PC-3 (cell line): ENCODE measurements around the gene CBFA2T2. TPM values are rescaled to one million over a fixed set of nuclear protein-coding genes. Genes with fewer than 3 reads are reported as not detected.
"Not testable (repeated sequence)": the region's sequence is repeated elsewhere in the genome, so short reads cannot be mapped to it uniquely, and the experiment has no call there.

Experiments used
- ATAC-seq: fragments of 200-7000 bp; cut with Tn5 transposase; 2 replicates; pipeline ENCODE4 v1.9.1; 2020; ENCODE audit warnings: mild to moderate bottlenecking, moderate library complexity
- BruUV-seq: library from RNA; stranded (reverse); fragments of 400-500 nt; replicated peaks from 2 replicates; lab custom pipeline; 2021; lab: Mats Ljungman, UMichigan
- CTCF ChIA-PET: fragments of 300-600 bp; sonication (Branson Sonifier 250); formaldehyde crosslinking; loops from one replicate; lab custom pipeline; 2022; ENCODE audit warnings: antibody characterized with exemption; lab: Charles Lee
- POLR2A ChIA-PET: fragments of 300-600 bp; sonication (Branson Sonifier 250); formaldehyde crosslinking; loops from one replicate; lab custom pipeline; 2022; ENCODE audit warnings: antibody characterized with exemption; ENCODE audit not compliant: unreplicated experiment; lab: Charles Lee
- DNase-seq: peaks from one replicate; pipeline ENCODE4 v3.0.0-alpha.2; 2015
- H2AFZ ChIP-seq: fragments of 300-600 bp; sonication (generic); 2 replicates; pipeline ENCODE4 v1.6.0; 2016; ENCODE audit warnings: antibody characterized with exemption, low read length
- H3F3A ChIP-seq: fragments of 300-600 bp; sonication (generic); one replicate; pipeline ENCODE4 v1.6.0; 2017; ENCODE audit warnings: antibody characterized with exemption, low read length, control low read depth, mild to moderate bottlenecking; ENCODE audit not compliant: unreplicated experiment
- H3K27ac ChIP-seq: fragments of 300-600 bp; sonication (generic); 2 replicates; pipeline ENCODE4 v1.5.1; 2016; ENCODE audit warnings: mild to moderate bottlenecking, low read length
- H3K27me3 ChIP-seq: fragments of 300-600 bp; sonication (generic); 2 replicates; pipeline ENCODE4 v1.6.1; 2016; ENCODE audit warnings: low read length, mixed read lengths
- H3K36me3 ChIP-seq: fragments of 300-600 bp; sonication (generic); 2 replicates; pipeline ENCODE4 v1.6.1; 2016; ENCODE audit warnings: low read depth, mixed run types, low read length, mixed read lengths
- H3K4me1 ChIP-seq: fragments of 300-600 bp; sonication (generic); 2 replicates; pipeline ENCODE4 v1.5.1; 2016; ENCODE audit warnings: low read length; ENCODE audit not compliant: insufficient read depth
- H3K4me2 ChIP-seq: fragments of 300-600 bp; sonication (generic); 2 replicates; pipeline ENCODE4 v1.6.0; 2016; ENCODE audit warnings: low read length
- H3K4me3 ChIP-seq: fragments of 300-600 bp; sonication (generic); 2 replicates; pipeline ENCODE4 v1.5.1; 2016; ENCODE audit warnings: mild to moderate bottlenecking, low read length, mixed read lengths
- H3K79me2 ChIP-seq: fragments of 300-600 bp; sonication (generic); 2 replicates; pipeline ENCODE4 v1.6.1; 2017; ENCODE audit warnings: low read length, mixed read lengths
- H3K9ac ChIP-seq: fragments of 300-600 bp; sonication (generic); 2 replicates; pipeline ENCODE4 v1.6.0; 2016; ENCODE audit warnings: mild to moderate bottlenecking, low read length
- H3K9me2 ChIP-seq: fragments of 300-600 bp; sonication (generic); replicated peaks from 2 replicates; pipeline ENCODE4 v1.6.1; 2016; ENCODE audit warnings: mixed run types, low read length, mixed read lengths
- H3K9me3 ChIP-seq: fragments of 300-600 bp; sonication (generic); 2 replicates; pipeline ENCODE4 v1.6.1; 2016; ENCODE audit warnings: low read length, mixed read lengths
- H4K20me1 ChIP-seq: fragments of 300-600 bp; sonication (generic); 2 replicates; pipeline ENCODE4 v1.6.1; 2016; ENCODE audit warnings: low read length, mixed read lengths
- EZH2 ChIP-seq: fragments of 300-600 bp; sonication (generic); IDR thresholded peaks from one replicate; pipeline ENCODE4 v1.6.1; 2017; ENCODE audit warnings: antibody characterized with exemption, mild to moderate bottlenecking, low read length; ENCODE audit not compliant: unreplicated experiment
- EZH2phosphoT487 ChIP-seq: fragments of 300-600 bp; sonication (generic); IDR thresholded peaks from 2 replicates; pipeline ENCODE4 v1.6.1; 2018; ENCODE audit warnings: mild to moderate bottlenecking, antibody characterized with exemption, low read length, borderline replicate concordance
- intact Hi-C: fragments of 100-400 bp; cut with micrococcal nuclease; formaldehyde crosslinking; loops from 2 replicates; pipeline ENCODE4 v1.9.0; 2023
- total RNA-seq: library from RNA; depleted of rRNA; stranded (reverse); fragments of >200 nt; gene quantifications from 2 replicates; pipeline ENCODE4 v1.2.3, GENCODE V29; 2014
- TF ChIP-seq, protein P1 (sequence below): fragments of 300-600 bp; sonication (generic); conservative IDR thresholded peaks from 2 replicates; pipeline ENCODE4 v1.5.1; 2017; ENCODE audit warnings: antibody characterized with exemption, low read depth, mild to moderate bottlenecking, low read length

CBFA2T2 gene
- total RNA-seq, 1 experiment from 2014 or later, result 9.7 TPM

DNA sequence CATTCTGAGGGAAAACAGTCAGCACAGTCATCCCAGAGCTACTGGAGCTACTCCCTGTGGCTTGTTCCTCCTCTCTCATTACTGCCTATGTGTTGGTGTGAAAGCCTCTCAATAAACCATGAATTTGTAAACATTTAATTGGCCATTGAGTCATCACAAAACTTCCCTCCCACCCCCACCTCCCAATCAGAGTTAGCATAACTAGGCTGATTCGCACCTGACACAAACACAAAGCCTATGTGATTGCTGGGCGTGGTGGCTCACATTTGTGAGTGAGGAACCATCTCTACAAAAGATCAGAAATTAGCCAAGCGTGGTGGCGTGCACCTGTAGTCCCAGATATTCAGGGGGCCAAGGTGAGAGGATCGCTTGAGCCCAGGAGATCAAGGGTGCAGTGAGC, 29.2 kb upstream of the CBFA2T2 start:
- no peak overlapping the region for H3K4me3 ChIP-seq
- TF ChIP-seq EZH2phosphoT487 (no peak), EZH2 (no peak)
- TF ChIP-seq, protein P1, sequence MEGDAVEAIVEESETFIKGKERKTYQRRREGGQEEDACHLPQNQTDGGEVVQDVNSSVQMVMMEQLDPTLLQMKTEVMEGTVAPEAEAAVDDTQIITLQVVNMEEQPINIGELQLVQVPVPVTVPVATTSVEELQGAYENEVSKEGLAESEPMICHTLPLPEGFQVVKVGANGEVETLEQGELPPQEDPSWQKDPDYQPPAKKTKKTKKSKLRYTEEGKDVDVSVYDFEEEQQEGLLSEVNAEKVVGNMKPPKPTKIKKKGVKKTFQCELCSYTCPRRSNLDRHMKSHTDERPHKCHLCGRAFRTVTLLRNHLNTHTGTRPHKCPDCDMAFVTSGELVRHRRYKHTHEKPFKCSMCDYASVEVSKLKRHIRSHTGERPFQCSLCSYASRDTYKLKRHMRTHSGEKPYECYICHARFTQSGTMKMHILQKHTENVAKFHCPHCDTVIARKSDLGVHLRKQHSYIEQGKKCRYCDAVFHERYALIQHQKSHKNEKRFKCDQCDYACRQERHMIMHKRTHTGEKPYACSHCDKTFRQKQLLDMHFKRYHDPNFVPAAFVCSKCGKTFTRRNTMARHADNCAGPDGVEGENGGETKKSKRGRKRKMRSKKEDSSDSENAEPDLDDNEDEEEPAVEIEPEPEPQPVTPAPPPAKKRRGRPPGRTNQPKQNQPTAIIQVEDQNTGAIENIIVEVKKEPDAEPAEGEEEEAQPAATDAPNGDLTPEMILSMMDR, result no peak
- DNase-seq (no peak), ATAC-seq (peak; percentile 8; the same call in 1 of the 2 replicates)
- no TSS peak for BruUV-seq
- no peaks in the 10 kb centered on the region for H3F3A ChIP-seq
- no peaks in the 10 kb centered on the region for H3K36me3 ChIP-seq
- no peaks in the 10 kb centered on the region for H3K4me1 ChIP-seq
- H3K9me2 ChIP-seq, result no peaks in the 10 kb centered on the region
- H3K4me2 ChIP-seq, result no peak overlapping the region
- no peak overlapping the region for H3K27ac ChIP-seq
- no peaks in the 10 kb centered on the region for H3K27me3 ChIP-seq
- H3K79me2 ChIP-seq, result no peaks in the 10 kb centered on the region
- no peaks in the 10 kb centered on the region for H4K20me1 ChIP-seq
- no peak overlapping the region for H3K9ac ChIP-seq
- H2AFZ ChIP-seq, result no peak overlapping the region
- intact Hi-C loops, result no loop called here
- ChIA-PET POLR2A (interaction anchor here (0.6 kb wide), 1 partner anchor 40 kb away, joined by 3 read pairs; no protein-coding TSS in a partner anchor), CTCF (interaction anchor here (0.5 kb wide), 1 partner anchor 55 kb away, joined by 4 read pairs; no protein-coding TSS in a partner anchor)
- H3K9me3 ChIP-seq, result no peaks in the 10 kb centered on the region

DNA sequence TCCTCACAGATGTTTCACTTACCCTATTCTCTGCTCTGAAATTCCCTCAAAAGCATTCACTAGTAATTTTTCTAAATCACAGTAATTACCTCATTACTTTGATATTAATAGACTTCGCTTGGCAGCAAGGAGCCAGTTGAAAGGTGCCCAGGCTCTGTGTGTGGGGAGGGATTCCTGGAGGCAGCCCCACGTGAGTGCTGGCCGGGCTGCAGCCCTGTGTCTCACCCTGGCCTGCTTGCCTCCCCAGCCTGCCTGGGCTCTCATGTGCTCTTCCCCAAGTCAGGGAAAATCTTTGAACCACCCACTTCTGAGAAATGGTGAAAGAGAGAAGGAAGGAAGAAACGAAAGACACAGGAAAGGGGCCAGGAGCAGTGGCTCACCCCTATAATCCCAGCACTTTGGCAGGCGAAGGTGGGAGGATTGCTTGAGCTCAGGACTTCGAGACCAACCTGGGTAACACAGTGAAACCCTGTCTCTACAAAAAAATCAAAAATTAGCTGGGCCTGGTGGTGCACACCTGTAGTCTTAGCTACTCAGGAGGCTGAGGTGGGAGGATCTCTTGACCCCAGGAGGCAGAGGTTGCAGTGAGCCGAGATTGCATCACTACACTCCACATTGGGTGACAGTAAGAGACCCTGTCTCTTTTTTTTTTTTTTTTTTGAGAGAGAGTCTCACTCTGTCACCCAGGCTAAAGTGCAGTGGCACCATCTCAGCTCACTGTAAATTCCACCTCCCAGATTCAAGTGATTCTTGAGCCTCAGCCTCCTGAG, 26.4 kb upstream of the CBFA2T2 start:
- Histone ChIP-seq H3K4me2 (no peak overlapping the region), H3K9me3 (no peaks in the 10 kb centered on the region), H2AFZ (no peak overlapping the region), H3K9ac (no peak overlapping the region), H3K4me3 (no peak overlapping the region), H3K79me2 (no peaks in the 10 kb centered on the region), H4K20me1 (no peaks in the 10 kb centered on the region), H3K4me1 (no peaks in the 10 kb centered on the region), H3K9me2 (no peaks in the 10 kb centered on the region), H3F3A (no peaks in the 10 kb centered on the region), H3K27me3 (no peaks in the 10 kb centered on the region), H3K27ac (no peak overlapping the region), H3K36me3 (no peaks in the 10 kb centered on the region)
- ChIA-PET POLR2A (no interaction called here), CTCF (no interaction called here)
- ATAC-seq (no peak), DNase-seq (no peak)
- no TSS peak for BruUV-seq
- no peak for TF ChIP-seq EZH2phosphoT487
- TF ChIP-seq, protein P1, result no peak
- TF ChIP-seq EZH2, result no peak
- intact Hi-C loops, result no loop called here

DNA sequence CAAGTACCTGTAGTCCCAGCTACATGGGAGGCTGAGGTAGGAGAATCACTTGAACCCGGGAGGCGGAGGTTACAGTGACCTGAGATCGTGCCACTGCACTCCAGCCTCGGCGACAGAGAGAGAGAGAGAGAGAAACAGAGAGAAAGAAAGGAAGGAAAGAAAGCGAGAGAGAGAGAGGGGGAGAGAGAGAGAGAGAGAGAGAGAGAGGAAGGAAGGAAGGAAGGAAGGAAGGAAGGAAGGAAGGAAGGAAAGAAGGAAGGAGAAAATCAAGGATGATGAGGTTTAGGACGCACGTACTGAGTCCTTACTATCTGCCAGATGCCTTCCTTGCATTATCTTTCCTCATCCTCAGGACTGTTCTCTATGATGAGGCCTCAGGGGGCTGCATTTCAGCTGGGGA, 25.1 kb upstream of the CBFA2T2 start:
- DNase-seq, H3F3A ChIP-seq, H3K27me3 ChIP-seq, H3K27ac ChIP-seq, H3K9me3 ChIP-seq, H3K9me2 ChIP-seq, H4K20me1 ChIP-seq, H3K79me2 ChIP-seq, H3K9ac ChIP-seq, POLR2A ChIA-PET, ATAC-seq, H2AFZ ChIP-seq, CTCF ChIA-PET, BruUV-seq, H3K4me2 ChIP-seq, H3K4me1 ChIP-seq, H3K4me3 ChIP-seq, intact Hi-C loops, H3K36me3 ChIP-seq: not testable (repeated sequence)
